ENCODE results near the gene GPR179.

Gene GPR179

GRCh38 chr17:38343608-38344419, at the start of gene GPR179:
GPR179 (minus strand) TSS chr17:38343956; CDS start chr17:38343789, 167 bp downstream.
- Mint-ChIP-seq H3K4me1 (peaks cover 1% of the 10 kb centered on the region in 2 donors), H3K36me3 (no peaks in the 10 kb centered on the region), H3K27me3 (peaks cover 5 to 20% of the 10 kb centered on the region in 2 donors), H3K27ac (no peak within 1 kb of the TSS), H3K9me3 (no peaks in the 10 kb centered on the region), H3K4me3 (no peak within 1 kb of the TSS)
- DNase-seq (no peak), ATAC-seq (replicated peaks) (no peak)

GRCh38 chr17:38379448-38379847, 35.7 kb upstream of the GPR179 start:
- peaks cover 22 to 38% of the 10 kb centered on the region in 2 donors for H3K36me3 Mint-ChIP-seq
- H3K4me3 Mint-ChIP-seq, result no peak overlapping the region
- H3K4me1 Mint-ChIP-seq, result peaks cover 9 to 17% of the 10 kb centered on the region in 2 donors
- ATAC-seq (replicated peaks) (no peak), DNase-seq (no peak)
- H3K27ac Mint-ChIP-seq, result no peak overlapping the region
- H3K9me3 Mint-ChIP-seq, result no peaks in the 10 kb centered on the region
- no peaks in the 10 kb centered on the region for H3K27me3 Mint-ChIP-seq

- H3K27me3 Mint-ChIP-seq, result no peaks in the 10 kb centered on the region
- peaks cover 31 to 51% of the 10 kb centered on the region in 2 donors for H3K36me3 Mint-ChIP-seq
- H3K4me1 Mint-ChIP-seq, result peaks cover 0 to 3% of the 10 kb centered on the region in 2 donors
- H3K27ac Mint-ChIP-seq, result no peak overlapping the region
- no peak for ATAC-seq (replicated peaks)
- DNase-seq, result no peak
- H3K9me3 Mint-ChIP-seq, result no peaks in the 10 kb centered on the region
- H3K4me3 Mint-ChIP-seq, result no peak overlapping the region
Observed at GRCh38 chr17:38369124-38369886, 25.5 kb upstream of the GPR179 start.

GRCh38 chr17:38364741-38365140, 21.0 kb upstream of the GPR179 start:
- DNase-seq, result no peak
- H3K4me1 Mint-ChIP-seq, result no peaks in the 10 kb centered on the region
- H3K27me3 Mint-ChIP-seq, result no peaks in the 10 kb centered on the region
- H3K27ac Mint-ChIP-seq, result no peak overlapping the region
- no peaks in the 10 kb centered on the region for H3K9me3 Mint-ChIP-seq
- peaks cover 18 to 35% of the 10 kb centered on the region in 2 donors for H3K36me3 Mint-ChIP-seq
- no peak overlapping the region for H3K4me3 Mint-ChIP-seq
- ATAC-seq (replicated peaks), result no peak

GRCh38 chr17:38363016-38363415, 19.3 kb upstream of the GPR179 start:
- no peak for ATAC-seq (replicated peaks)
- Mint-ChIP-seq H3K36me3 (peaks cover 12 to 24% of the 10 kb centered on the region in 2 donors), H3K4me1 (no peaks in the 10 kb centered on the region)

GRCh38 chr17:38361694-38362465, 18.1 kb upstream of the GPR179 start:
- no peak overlapping the region for H3K27ac Mint-ChIP-seq
- no peaks in the 10 kb centered on the region for H3K9me3 Mint-ChIP-seq
- H3K4me1 Mint-ChIP-seq, result peaks cover 6 to 9% of the 10 kb centered on the region in 2 donors
- no peaks in the 10 kb centered on the region for H3K27me3 Mint-ChIP-seq
- ATAC-seq (replicated peaks) (no peak), DNase-seq (no peak)
- peaks cover 7 to 19% of the 10 kb centered on the region in 2 donors for H3K36me3 Mint-ChIP-seq
- H3K4me3 Mint-ChIP-seq, result no peak overlapping the region

More at GRCh38 chr17:38363016-38363415, 19.3 kb upstream of the GPR179 start:
- Mint-ChIP-seq H3K4me3 (no peak overlapping the region), H3K27me3 (no peaks in the 10 kb centered on the region), H3K27ac (no peak overlapping the region), H3K9me3 (no peaks in the 10 kb centered on the region)
- no peak for DNase-seq

- H3K27ac Mint-ChIP-seq, result no peak overlapping the region
- DNase-seq (no peak), ATAC-seq (replicated peaks) (no peak)
- H3K27me3 Mint-ChIP-seq, result no peaks in the 10 kb centered on the region
- no peaks in the 10 kb centered on the region for H3K9me3 Mint-ChIP-seq
- H3K4me1 Mint-ChIP-seq, result peaks cover 25 to 36% of the 10 kb centered on the region in 2 donors
- H3K4me3 Mint-ChIP-seq, result no peak overlapping the region
- H3K36me3 Mint-ChIP-seq, result peaks cover 3 to 24% of the 10 kb centered on the region in 2 donors
Observed at GRCh38 chr17:38358586-38359513, 15.1 kb upstream of the GPR179 start.

GRCh38 chr17:38357486-38358123, 13.8 kb upstream of the GPR179 start:
- Mint-ChIP-seq H3K9me3 (no peaks in the 10 kb centered on the region), H3K36me3 (peaks cover 3 to 24% of the 10 kb centered on the region in 2 donors), H3K27ac (peak overlapping the region; percentile 4), H3K27me3 (no peaks in the 10 kb centered on the region), H3K4me3 (no peak overlapping the region), H3K4me1 (peaks cover 30 to 46% of the 10 kb centered on the region in 2 donors)
- DNase-seq (no peak), ATAC-seq (replicated peaks) (no peak)

GRCh38 chr17:38355251-38355650, 11.5 kb upstream of the GPR179 start:
- Mint-ChIP-seq H3K4me3 (no peak overlapping the region), H3K27me3 (no peaks in the 10 kb centered on the region), H3K36me3 (peaks cover 3 to 18% of the 10 kb centered on the region in 2 donors), H3K27ac (no peak overlapping the region), H3K4me1 (peaks cover 31 to 57% of the 10 kb centered on the region in 2 donors), H3K9me3 (no peaks in the 10 kb centered on the region)
- ATAC-seq (replicated peaks), result no peak
- DNase-seq, result no peak

- ATAC-seq (replicated peaks), result no peak
- Mint-ChIP-seq H3K4me1 (peaks cover 31 to 61% of the 10 kb centered on the region in 2 donors), H3K36me3 (peaks cover 3 to 18% of the 10 kb centered on the region in 2 donors), H3K27me3 (no peaks in the 10 kb centered on the region), H3K9me3 (no peaks in the 10 kb centered on the region), H3K27ac (no peak overlapping the region), H3K4me3 (no peak overlapping the region)
- no peak for DNase-seq
Observed at GRCh38 chr17:38354466-38354865, 10.7 kb upstream of the GPR179 start.

GRCh38 chr17:38353668-38354067, 9.9 kb upstream of the GPR179 start:
- DNase-seq (no peak), ATAC-seq (replicated peaks) (no peak)
- no peaks in the 10 kb centered on the region for H3K9me3 Mint-ChIP-seq
- peaks cover 3 to 18% of the 10 kb centered on the region in 2 donors for H3K36me3 Mint-ChIP-seq
- no peaks in the 10 kb centered on the region for H3K27me3 Mint-ChIP-seq
- H3K4me1 Mint-ChIP-seq, result peaks cover 36 to 67% of the 10 kb centered on the region in 2 donors
- H3K4me3 Mint-ChIP-seq, result peak overlapping the region; percentile 13 to 97
- H3K27ac Mint-ChIP-seq, result no peak overlapping the region

GRCh38 chr17:38353086-38353604, 9.4 kb upstream of the GPR179 start:
- H3K27me3 Mint-ChIP-seq, result no peaks in the 10 kb centered on the region
- peak overlapping the region; percentile 80 to 97 for H3K4me3 Mint-ChIP-seq
- ATAC-seq (replicated peaks) (no peak), DNase-seq (no peak)
- H3K27ac Mint-ChIP-seq, result no peak overlapping the region
- H3K9me3 Mint-ChIP-seq, result no peaks in the 10 kb centered on the region
- H3K36me3 Mint-ChIP-seq, result peaks cover 3 to 18% of the 10 kb centered on the region in 2 donors
- H3K4me1 Mint-ChIP-seq, result peaks cover 36 to 67% of the 10 kb centered on the region in 2 donors
